GM12878 (cell line): ENCODE data around the gene EEF1AKMT3.

Experiments used
- ATF2 ChIP-seq: IDR thresholded peaks from 2 replicates; pipeline ENCODE4 v1.6.1; 2012; ENCODE audit warnings: low read length, inconsistent platforms
- BHLHE40 ChIP-seq, 2 experiments: fragments of 450-650 bp in 1 of 2; IDR thresholded peaks; 2 replicates each; pipeline ENCODE4 v1.6.1; 2011 to 2017; ENCODE audit warnings: low read depth in 2 of 2, borderline replicate concordance in 1 of 2, improper control_type of control experiment in 1 of 2, low read length in 1 of 2, mild to moderate bottlenecking in 1 of 2
- CEBPB ChIP-seq, 2 experiments: fragments of 150-350 bp in 1 of 2; IDR thresholded peaks; 2 replicates each; pipeline ENCODE4 v1.6.1; 2012 to 2014; ENCODE audit warnings: low read depth in 2 of 2, low read length in 2 of 2, borderline replicate concordance in 1 of 2, inconsistent platforms in 1 of 2
- CREB1 ChIP-seq: IDR thresholded peaks from 2 replicates; pipeline ENCODE4 v1.6.1; 2012; ENCODE audit warnings: low read depth, mild to moderate bottlenecking, inconsistent platforms
- TF ChIP-seq, protein P1 (sequence below), 3 experiments: IDR thresholded peaks in 2 of 3; conservative IDR thresholded peaks in 1 of 3; 2 replicates each; pipeline ENCODE4 v1.5.1; 2011; ENCODE audit warnings: low read depth in 3 of 3, low read length in 3 of 3, mild to moderate bottlenecking in 3 of 3, control low read depth in 2 of 3, moderate library complexity in 2 of 3, inconsistent platforms in 1 of 3, mixed read lengths in 1 of 3; ENCODE audit not compliant: control insufficient read depth in 2 of 3, insufficient read depth in 1 of 3; ENCODE audit errors: extremely low read depth in 1 of 3

DNA sequence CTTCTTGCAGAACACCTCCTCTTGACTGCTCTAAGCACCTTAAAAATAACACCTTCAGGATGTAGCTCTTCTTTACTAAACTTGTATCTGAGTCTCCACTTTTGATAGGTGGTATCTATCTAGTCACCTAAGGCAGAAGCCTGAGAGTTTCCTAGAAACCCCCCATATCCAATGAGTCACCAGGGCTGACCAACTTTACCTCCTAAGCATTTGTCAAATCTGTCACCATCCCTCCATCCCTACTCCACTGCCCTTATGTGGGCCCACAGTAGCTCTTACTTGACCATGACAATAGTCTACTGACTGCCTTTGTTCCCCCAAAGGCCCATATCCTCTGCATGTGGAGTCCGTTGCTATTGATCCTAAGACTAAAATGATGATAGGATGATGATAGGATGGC is 30.2 kb downstream of the EEF1AKMT3 start:
- TF ChIP-seq ATF2 (no peak), CEBPB (IDR thresholded peaks at IDR 0.05; ENCODE audit: borderline replicate concordance in 1 of 2, low read depth in 2 of 2, low read length in 2 of 2) (no peak), CREB1 (no peak), BHLHE40 (IDR thresholded peaks at IDR 0.05; ENCODE audit: borderline replicate concordance in 1 of 2, low read depth in 2 of 2, low read length in 1 of 2) (no peak)
- TF ChIP-seq, protein P1, sequence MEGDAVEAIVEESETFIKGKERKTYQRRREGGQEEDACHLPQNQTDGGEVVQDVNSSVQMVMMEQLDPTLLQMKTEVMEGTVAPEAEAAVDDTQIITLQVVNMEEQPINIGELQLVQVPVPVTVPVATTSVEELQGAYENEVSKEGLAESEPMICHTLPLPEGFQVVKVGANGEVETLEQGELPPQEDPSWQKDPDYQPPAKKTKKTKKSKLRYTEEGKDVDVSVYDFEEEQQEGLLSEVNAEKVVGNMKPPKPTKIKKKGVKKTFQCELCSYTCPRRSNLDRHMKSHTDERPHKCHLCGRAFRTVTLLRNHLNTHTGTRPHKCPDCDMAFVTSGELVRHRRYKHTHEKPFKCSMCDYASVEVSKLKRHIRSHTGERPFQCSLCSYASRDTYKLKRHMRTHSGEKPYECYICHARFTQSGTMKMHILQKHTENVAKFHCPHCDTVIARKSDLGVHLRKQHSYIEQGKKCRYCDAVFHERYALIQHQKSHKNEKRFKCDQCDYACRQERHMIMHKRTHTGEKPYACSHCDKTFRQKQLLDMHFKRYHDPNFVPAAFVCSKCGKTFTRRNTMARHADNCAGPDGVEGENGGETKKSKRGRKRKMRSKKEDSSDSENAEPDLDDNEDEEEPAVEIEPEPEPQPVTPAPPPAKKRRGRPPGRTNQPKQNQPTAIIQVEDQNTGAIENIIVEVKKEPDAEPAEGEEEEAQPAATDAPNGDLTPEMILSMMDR (IDR thresholded peaks at IDR 0.05 in 2 of 3, conservative IDR thresholded peaks at IDR 0.05 in 1 of 3; ENCODE audit: control insufficient read depth in 2 of 3, extremely low read depth in 1 of 3, insufficient read depth in 1 of 3, low read depth in 3 of 3, low read length in 3 of 3), result no peak
